ENCODE data around the gene VAV1.
"Not testable (repeated sequence)": the region's sequence is repeated elsewhere in the genome, so short reads cannot be mapped to it uniquely, and the experiment has no call there.

Gene VAV1

GRCh38 chr19:6791237-6791636 lies 18.7 kb downstream of the VAV1 start:
- H3K27ac ChIP-seq = no peak overlapping the region
- TF ChIP-seq CTCF (IDR thresholded peaks at IDR 0.05) (no peak), ZFX (IDR thresholded peaks at IDR 0.05; ENCODE audit: borderline replicate concordance) (no peak)

DNA sequence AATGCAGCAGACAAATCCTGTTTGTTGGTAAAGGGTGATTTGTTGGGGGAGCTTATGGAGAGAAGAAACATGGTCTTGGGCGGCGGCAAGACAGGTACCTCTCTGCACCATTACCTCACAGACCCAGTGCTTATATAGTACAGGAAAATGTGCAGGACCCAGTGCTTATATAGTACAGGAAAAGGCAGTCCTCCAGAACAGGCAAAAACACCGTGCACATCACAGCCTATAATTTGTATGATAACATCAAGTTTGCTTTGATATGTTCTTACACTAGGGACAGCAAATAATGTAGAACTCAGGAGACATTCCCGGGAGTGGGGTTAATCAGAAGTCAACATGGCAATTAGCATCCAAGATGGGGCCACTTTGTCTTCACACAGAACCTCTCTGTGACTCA lies 20.9 kb downstream of the VAV1 start:
- H3K27ac ChIP-seq = no peak overlapping the region
- no peak for TF ChIP-seq ZFX (IDR thresholded peaks at IDR 0.05; ENCODE audit: borderline replicate concordance)
- no peak for TF ChIP-seq CTCF (IDR thresholded peaks at IDR 0.05)

DNA sequence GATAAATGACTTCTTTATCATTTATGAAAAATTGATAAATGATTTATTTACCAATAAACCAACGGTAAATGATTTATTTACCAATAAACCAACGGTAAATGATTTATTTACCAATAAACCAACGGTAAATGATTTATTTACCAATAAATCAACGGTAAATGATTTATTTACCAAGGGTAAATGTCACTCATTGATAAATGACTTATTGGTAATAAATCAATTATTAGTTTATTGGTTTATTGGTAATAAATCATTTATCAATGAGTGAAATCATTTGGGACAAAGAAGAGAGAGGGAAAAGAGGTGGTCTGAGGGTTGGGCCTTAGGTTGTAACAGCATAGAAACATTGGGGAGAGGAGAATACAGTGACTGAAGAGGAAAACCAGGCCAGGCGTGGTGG lies 21.5 kb downstream of the VAV1 start:
- TF ChIP-seq CTCF (IDR thresholded peaks at IDR 0.05) = no peak
- TF ChIP-seq ZFX (IDR thresholded peaks at IDR 0.05; ENCODE audit: borderline replicate concordance) = no peak
- no peak overlapping the region for H3K27ac ChIP-seq

- TF ChIP-seq CTCF (IDR thresholded peaks at IDR 0.05) (no peak), ZFX (IDR thresholded peaks at IDR 0.05; ENCODE audit: borderline replicate concordance) (no peak)
- no peak overlapping the region for H3K27ac ChIP-seq
These were observed 22.4 kb downstream of the VAV1 start for GRCh38 chr19:6794686-6795431.

- no peak overlapping the region for H3K27ac ChIP-seq
- no peak for TF ChIP-seq CTCF (IDR thresholded peaks at IDR 0.05)
- no peak for TF ChIP-seq ZFX (IDR thresholded peaks at IDR 0.05; ENCODE audit: borderline replicate concordance)
These were observed 23.8 kb downstream of the VAV1 start for GRCh38 chr19:6796278-6796677.

- TF ChIP-seq ZFX (IDR thresholded peaks at IDR 0.05; ENCODE audit: borderline replicate concordance) (no peak), CTCF (IDR thresholded peaks at IDR 0.05) (no peak)
- no peak overlapping the region for H3K27ac ChIP-seq
These were observed 25.1 kb downstream of the VAV1 start for GRCh38 chr19:6797646-6798045.

DNA sequence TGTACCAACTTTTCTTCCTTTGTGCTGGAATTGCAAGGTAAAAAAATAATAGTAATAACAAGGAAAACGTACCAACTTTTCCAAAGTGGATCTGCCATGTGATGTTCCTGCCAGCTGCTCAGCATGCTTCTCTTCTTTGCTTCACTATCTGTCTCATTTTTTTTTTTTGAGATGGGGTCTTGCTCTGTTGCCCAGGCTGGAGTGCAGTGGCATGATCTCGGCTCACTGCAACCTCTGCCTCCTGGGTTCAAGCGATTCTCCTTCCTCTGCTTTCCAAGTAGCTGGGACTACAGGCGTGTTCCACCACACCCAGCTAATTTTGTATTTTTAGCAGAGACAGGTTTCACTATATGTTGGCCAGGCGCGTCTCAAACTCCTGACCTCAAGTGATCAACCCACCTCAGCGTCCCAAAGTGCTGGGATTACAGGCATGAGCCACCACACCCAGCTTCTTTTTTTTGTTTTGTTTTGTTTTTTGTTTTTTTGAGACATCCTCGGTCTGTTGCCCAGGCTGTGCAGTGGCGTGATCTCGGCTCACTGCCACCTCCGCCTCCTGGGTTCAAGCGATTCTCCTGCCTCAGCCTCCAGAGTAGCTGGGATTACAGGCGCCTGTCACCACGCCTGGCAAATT lies 27.8 kb downstream of the VAV1 start:
- H3K27ac ChIP-seq = not testable (repeated sequence)
